Loucy (cell line): ENCODE results near the gene MTR.

ENCODE experiments used
- H2AFZ ChIP-seq: fragments of 200-600 bp; sonication (generic); 2 replicates; pipeline ENCODE4 v1.6.0; 2016; ENCODE audit warnings: antibody characterized with exemption, mild to moderate bottlenecking, low read length, moderate library complexity
- H3F3A ChIP-seq: fragments of 200-600 bp; 2 replicates; pipeline ENCODE4 v1.6.0; 2016; ENCODE audit warnings: antibody characterized with exemption, low read depth, mild to moderate bottlenecking
- H3K27me3 ChIP-seq: fragments of 200-600 bp; sonication (generic); 2 replicates; pipeline ENCODE4 v1.6.1; 2014; ENCODE audit warnings: low read length, mild to moderate bottlenecking; ENCODE audit not compliant: insufficient read depth, poor library complexity, severe bottlenecking
- H3K36me3 ChIP-seq: fragments of 200-600 bp; sonication (generic); 2 replicates; pipeline ENCODE4 v1.6.1; 2016; ENCODE audit warnings: low read length; ENCODE audit not compliant: insufficient read depth
- H3K4me1 ChIP-seq: fragments of 200-600 bp; sonication (generic); 2 replicates; pipeline ENCODE4 v1.5.1; 2014; ENCODE audit warnings: low read length, mild to moderate bottlenecking; ENCODE audit not compliant: insufficient read depth, poor library complexity, severe bottlenecking
- H3K4me2 ChIP-seq: fragments of 200-600 bp; sonication (generic); 2 replicates; pipeline ENCODE4 v1.6.0; 2014; ENCODE audit warnings: antibody characterized with exemption, low read length, low read depth, mild to moderate bottlenecking; ENCODE audit not compliant: poor library complexity, severe bottlenecking
- H3K4me3 ChIP-seq: fragments of 200-600 bp; sonication (generic); 2 replicates; pipeline ENCODE4 v1.5.1; 2014; ENCODE audit warnings: low read length, mild to moderate bottlenecking, mixed read lengths; ENCODE audit not compliant: poor library complexity, severe bottlenecking
- H3K79me2 ChIP-seq: fragments of 200-600 bp; sonication (generic); 2 replicates; pipeline ENCODE4 v1.6.1; 2014; ENCODE audit warnings: low read length; ENCODE audit not compliant: insufficient read depth
- H3K9ac ChIP-seq: fragments of 200-600 bp; sonication (generic); 2 replicates; pipeline ENCODE4 v1.6.0; 2014; ENCODE audit warnings: mild to moderate bottlenecking, low read depth, low read length, moderate library complexity; ENCODE audit not compliant: poor library complexity, severe bottlenecking
- H3K9me2 ChIP-seq: fragments of 200-600 bp; sonication (generic); replicated peaks from 2 replicates; pipeline ENCODE4 v1.6.1; 2016; ENCODE audit warnings: low read depth, low read length, mixed read lengths
- H3K9me3 ChIP-seq: fragments of 200-600 bp; sonication (generic); 2 replicates; pipeline ENCODE4 v1.6.1; 2014; ENCODE audit warnings: mild to moderate bottlenecking, antibody characterized with exemption, low read length, low read depth; ENCODE audit not compliant: insufficient read depth
- H4K20me1 ChIP-seq: fragments of 200-600 bp; sonication (generic); 2 replicates; pipeline ENCODE4 v1.6.0; 2014; ENCODE audit warnings: antibody characterized with exemption, low read length, mild to moderate bottlenecking; ENCODE audit not compliant: insufficient read depth, poor library complexity, severe bottlenecking
- CTCF ChIP-seq: fragments of 200-600 bp; sonication (generic); conservative IDR thresholded peaks from 2 replicates; pipeline ENCODE4 v1.5.1; 2014; ENCODE audit warnings: mild to moderate bottlenecking, antibody characterized with exemption, low read length
- EZH2phosphoT487 ChIP-seq: fragments of 200-600 bp; IDR thresholded peaks from 2 replicates; pipeline ENCODE4 v1.6.1; 2018; ENCODE audit warnings: antibody characterized with exemption, mild to moderate bottlenecking, moderate library complexity, borderline replicate concordance

Gene MTR

GRCh38 chr1:236888903-236889302 is 93.8 kb downstream of the MTR start:
- Histone ChIP-seq H2AFZ (no peak overlapping the region), H3K9ac (no peak overlapping the region), H3F3A (no peaks in the 10 kb centered on the region), H3K4me3 (no peak overlapping the region), H3K27me3 (no peaks in the 10 kb centered on the region), H3K9me3 (no peaks in the 10 kb centered on the region), H3K4me2 (no peak overlapping the region), H3K36me3 (peaks cover 56% of the 10 kb centered on the region; the same call in 1 of the 2 replicates), H3K79me2 (no peaks in the 10 kb centered on the region), H3K9me2 (no peaks in the 10 kb centered on the region), H3K4me1 (no peaks in the 10 kb centered on the region), H4K20me1 (no peaks in the 10 kb centered on the region)
- TF ChIP-seq CTCF (no peak), EZH2phosphoT487 (no peak)

GRCh38 chr1:236890152-236891056 is 95.3 kb downstream of the MTR start:
- no peaks in the 10 kb centered on the region for H3K79me2 ChIP-seq
- no peaks in the 10 kb centered on the region for H3K9me3 ChIP-seq
- no peak overlapping the region for H3K4me2 ChIP-seq
- no peaks in the 10 kb centered on the region for H4K20me1 ChIP-seq
- no peaks in the 10 kb centered on the region for H3K27me3 ChIP-seq
- peaks cover 69% of the 10 kb centered on the region; the same call in 1 of the 2 replicates for H3K36me3 ChIP-seq
- H2AFZ ChIP-seq: no peak overlapping the region
- H3K9me2 ChIP-seq: no peaks in the 10 kb centered on the region
- no peak overlapping the region for H3K9ac ChIP-seq
- TF ChIP-seq EZH2phosphoT487: no peak
- TF ChIP-seq CTCF: no peak
- H3K4me3 ChIP-seq: no peak overlapping the region
- H3K4me1 ChIP-seq: no peaks in the 10 kb centered on the region
- H3F3A ChIP-seq: no peaks in the 10 kb centered on the region

GRCh38 chr1:236893626-236894545 is 98.8 kb downstream of the MTR start:
- H3K27me3 ChIP-seq: no peaks in the 10 kb centered on the region
- no peaks in the 10 kb centered on the region for H3K9me2 ChIP-seq
- no peak overlapping the region for H3K4me3 ChIP-seq
- peaks cover 82% of the 10 kb centered on the region; the same call in 1 of the 2 replicates for H3K36me3 ChIP-seq
- H3K4me2 ChIP-seq: no peak overlapping the region
- no peaks in the 10 kb centered on the region for H4K20me1 ChIP-seq
- TF ChIP-seq EZH2phosphoT487 (no peak), CTCF (no peak)
- H3K79me2 ChIP-seq: no peaks in the 10 kb centered on the region
- H3K4me1 ChIP-seq: no peaks in the 10 kb centered on the region
- H3F3A ChIP-seq: no peaks in the 10 kb centered on the region
- H2AFZ ChIP-seq: no peak overlapping the region
- no peak overlapping the region for H3K9ac ChIP-seq
- H3K9me3 ChIP-seq: no peaks in the 10 kb centered on the region
